ENCODE results near the gene EOGT. TPM values are rescaled to one million over a fixed set of nuclear protein-coding genes. Genes with fewer than 3 reads are reported as not detected.
A peak's percentile ranks its signal among the peaks of the same experiment; 100 is the strongest.

Gene EOGT
- polyA plus RNA-seq (ENCODE audit: insufficient read length in 4 of 4), result 10 to 100 TPM in 3 of 4 donors, 1 to 10 TPM in 1; 9.3 to 18.0 (median 11.9) TPM

GRCh38 chr3:69013253-69014021 lies at the start of gene EOGT:
Gene EOGT, minus strand, starts transcription at chr3:69013684. Its CDS starts 3,838 bp downstream, at chr3:69009846.
- DNase-seq (ENCODE audit: low read depth in 4 of 4, low spot score in 2 of 4), result peak; percentile 55 to 78 (median 68)

DNA sequence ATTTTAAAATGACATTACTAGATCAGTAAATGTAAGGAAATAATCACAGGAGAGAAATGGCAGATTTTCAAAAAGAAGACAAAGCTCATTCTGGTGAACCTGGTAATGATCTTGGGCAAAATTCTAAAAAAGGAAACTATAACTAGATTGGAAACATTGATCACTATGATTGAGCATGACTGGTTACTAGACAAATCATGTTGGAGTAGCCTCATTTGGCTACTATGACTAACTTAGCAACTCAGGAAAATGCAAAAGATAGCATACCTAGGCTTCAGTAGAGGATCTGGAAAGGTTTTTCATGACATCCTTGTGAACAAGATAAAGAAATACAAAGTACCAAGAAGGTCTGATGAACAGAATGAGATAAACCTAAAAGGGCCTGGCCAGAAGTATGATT lies 46.2 kb upstream of the EOGT start:
- DNase-seq (ENCODE audit: low read depth in 4 of 4, low spot score in 2 of 4), result no peak

DNA sequence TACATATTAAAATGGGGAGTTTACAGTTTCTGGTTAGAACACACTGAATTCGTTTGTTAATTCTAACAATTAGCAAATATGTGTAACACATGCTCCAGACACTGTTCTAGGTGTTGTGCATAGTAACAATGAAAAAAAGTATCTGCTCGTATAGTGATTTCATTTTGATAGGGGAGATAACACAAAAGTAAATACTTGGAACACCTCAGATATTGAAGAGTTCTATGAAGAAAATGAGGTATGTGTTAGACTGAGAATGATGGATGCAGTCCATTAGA lies 45.4 kb upstream of the EOGT start:
- DNase-seq (ENCODE audit: low read depth in 4 of 4, low spot score in 2 of 4), result no peak

DNA sequence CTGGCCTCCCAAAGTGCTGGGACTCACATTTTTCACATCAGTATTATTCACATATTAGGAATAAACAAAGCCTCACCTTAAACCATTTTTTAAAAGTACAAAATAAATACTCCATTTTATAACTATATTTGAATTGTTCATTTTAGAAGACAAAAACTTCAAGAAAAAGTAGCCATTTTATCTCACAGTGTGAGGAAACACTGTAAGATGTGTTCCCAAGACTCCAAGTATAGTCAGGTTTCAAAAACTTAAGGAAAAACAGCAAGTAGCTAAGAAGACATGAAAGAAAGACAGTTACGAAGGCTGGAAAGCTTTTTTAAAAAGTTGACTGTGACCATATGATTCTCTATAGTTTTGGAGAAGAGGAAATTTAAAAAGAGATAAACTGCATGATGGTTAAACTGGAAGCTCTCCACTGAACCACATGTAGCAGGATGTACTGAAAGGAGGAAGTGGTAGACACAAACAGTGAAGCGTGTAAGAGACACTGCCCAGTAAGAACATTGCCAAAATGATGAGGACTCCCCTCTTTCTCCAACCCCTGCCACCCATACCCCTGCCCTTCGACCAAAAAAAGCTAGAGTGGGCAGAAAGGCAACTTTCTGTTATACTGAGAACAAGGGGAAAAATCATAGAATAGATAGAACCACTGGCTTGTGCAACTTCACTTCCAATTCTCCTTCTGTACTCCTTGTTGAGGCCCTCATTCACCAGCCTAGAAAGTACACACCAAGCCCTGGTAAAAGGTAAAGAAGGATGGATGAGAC lies 44.9 kb upstream of the EOGT start:
- no peak for DNase-seq (ENCODE audit: low read depth in 4 of 4, low spot score in 2 of 4)

DNA sequence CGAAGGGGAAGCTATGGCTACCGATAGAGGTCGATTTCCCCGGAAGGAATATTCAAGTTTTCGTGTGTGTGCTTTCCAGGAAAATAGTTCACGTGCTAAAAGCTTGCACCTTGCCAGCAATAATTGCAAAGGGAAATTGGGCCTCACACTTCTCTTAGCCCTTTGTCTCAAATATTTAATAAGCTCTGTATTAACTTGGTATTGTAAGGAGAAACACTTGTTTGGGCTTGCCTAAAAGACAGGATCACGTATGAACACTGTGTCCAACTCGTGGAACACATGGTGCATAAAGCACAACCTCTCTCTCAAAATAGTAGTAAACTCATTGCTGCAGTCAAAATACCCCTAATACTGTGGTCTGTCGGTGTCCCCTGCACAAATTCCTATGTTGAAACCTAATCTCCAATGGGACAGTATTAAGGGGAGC lies 39.0 kb upstream of the EOGT start:
- DNase-seq (ENCODE audit: low read depth in 4 of 4, low spot score in 2 of 4), result no peak

DNA sequence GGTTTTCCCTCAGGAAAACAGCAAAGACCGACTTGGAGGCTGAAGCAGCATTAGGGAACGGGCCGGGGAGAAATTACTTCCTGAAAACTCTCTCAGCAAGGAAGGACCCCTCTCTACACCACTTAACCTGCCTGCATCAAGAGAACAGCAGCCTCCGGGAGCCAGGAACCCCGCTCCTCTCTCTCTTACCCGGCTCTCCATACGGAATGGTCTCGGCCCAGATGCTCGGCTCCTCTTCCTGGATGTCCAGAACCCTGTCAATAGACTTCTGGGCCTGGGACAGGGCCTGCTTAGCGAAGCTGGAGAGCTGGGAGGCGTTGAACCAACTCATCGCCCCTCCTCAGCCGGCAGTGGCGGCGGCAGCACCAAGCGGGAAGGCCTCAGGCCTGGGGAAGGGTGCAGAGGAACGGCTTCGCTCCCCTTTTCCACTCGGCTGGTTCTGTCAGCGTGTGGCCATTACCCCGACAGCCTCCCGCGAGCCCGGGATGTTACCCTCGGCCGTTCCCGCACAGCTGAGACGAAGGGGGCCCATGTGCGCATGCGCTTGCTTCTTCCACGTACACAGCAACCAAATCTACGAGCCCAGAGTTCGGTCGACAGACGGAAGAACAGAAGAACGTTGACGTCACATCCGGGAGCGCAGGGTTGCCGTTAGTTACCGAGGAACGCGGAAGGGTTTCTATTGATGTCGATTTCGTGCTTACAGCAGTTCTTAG lies 38.4 kb upstream of the EOGT start, which contains the start of gene TMF1:
TMF1 (minus strand) TSS at position 578 of the 716 bp plus-strand sequence; CDS start at position 331, 247 bp downstream.
- peak; percentile 95 to 98 (median 97) for DNase-seq (ENCODE audit: low read depth in 4 of 4, low spot score in 2 of 4)

DNA sequence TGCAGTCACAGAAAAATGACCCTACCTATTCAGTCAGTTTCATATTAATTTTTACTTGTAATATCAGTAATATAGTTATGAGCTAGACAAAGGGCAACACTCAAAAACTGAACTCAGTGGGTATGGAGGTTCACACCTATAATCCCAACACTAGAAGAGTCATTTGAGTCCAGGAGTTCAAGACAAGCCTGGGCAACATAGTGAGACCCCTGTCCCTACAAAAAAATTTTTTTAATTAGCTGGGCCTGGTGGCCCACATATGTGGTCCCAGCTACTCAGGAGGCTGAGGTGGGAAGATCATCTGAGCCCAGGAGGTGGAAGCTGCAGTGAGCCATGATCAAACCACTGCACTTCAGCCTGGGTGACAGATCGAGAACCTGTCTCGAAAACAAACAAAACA lies 35.5 kb upstream of the EOGT start:
- DNase-seq (ENCODE audit: low read depth in 4 of 4, low spot score in 2 of 4), result no peak

GRCh38 chr3:69044608-69045007 lies 31.1 kb upstream of the EOGT start:
- no peak for DNase-seq (ENCODE audit: low read depth in 4 of 4, low spot score in 2 of 4)

DNA sequence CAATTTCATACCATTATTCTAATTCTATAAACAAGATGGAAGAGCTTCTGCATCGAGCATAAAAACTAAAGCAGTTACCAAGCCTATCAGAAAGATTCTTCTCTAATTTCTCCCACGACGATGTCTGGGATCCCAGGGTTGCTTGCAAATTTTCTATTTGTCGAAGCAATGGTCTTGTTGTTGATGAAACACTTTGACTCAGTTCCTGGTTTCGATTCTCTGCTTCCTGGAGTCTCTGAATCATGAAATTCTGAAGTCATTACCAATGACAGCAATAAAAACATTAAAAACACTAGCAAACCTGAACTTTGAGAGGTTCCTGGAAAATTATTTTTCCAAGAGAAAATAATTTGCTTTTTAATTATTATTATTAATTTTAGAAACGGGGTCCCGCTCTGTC lies 20.0 kb upstream of the EOGT start:
- DNase-seq (ENCODE audit: low read depth in 4 of 4, low spot score in 2 of 4), result no peak

DNA sequence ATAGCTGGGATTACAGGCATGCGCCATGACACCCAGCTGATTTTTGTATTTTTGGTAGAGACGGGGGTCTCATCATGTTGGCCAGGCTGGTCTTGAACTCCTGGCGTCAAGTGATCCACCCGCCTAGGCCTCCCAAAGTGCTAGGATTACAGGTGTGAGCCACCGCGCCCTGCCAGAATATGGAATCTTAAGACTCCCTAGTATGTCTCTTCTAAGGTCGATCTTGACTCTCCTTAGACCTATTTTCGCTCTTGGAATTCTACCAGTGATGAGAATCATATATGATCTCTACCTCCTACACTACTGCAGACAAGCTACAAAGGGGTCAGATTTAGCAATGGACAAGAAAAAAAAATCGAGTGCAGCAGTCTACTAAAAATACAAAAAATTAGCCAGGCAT lies 19.3 kb upstream of the EOGT start:
- no peak for DNase-seq (ENCODE audit: low read depth in 4 of 4, low spot score in 2 of 4)

- DNase-seq (ENCODE audit: low read depth in 4 of 4, low spot score in 2 of 4), result no peak
Observed at GRCh38 chr3:69032142-69032541, 18.7 kb upstream of the EOGT start.

DNA sequence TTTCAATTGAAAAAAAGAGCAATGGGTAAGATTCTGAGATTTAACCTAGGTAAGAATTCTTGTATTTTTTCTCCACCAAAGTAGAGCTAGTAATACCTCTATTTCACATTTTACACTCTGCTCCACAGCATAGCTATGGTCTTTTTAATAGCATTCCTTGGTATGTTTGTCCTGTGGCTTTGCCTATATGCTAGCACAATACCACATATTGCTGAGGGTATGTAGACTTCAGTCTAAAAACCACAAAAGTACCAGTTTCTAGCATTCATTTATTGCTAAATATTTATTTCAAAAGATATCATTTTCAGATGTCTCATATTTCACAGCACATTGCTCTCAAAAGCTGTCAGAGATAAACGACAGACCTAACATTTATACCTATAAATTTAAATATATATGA lies 18.2 kb upstream of the EOGT start:
- DNase-seq (ENCODE audit: low read depth in 4 of 4, low spot score in 2 of 4), result no peak

DNA sequence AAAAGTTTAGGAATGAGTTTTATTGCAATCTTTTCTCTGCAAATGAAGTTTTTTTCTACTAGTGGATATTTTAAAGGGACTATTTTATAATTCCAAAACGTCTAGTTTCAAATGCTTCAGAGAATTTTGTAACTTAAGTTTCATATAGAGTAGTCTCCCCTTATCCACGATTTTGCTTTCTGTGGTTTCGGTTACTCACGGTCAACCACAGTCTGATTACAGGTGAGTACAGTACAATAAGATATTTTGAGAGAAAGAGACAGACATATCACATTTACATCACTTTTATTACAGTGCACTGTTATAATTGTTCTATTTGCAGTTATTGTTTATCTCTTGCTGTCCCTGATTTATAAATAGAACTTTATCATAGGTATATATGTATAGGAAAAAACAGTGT lies 7.4 kb upstream of the EOGT start:
- no peak for DNase-seq (ENCODE audit: low read depth in 4 of 4, low spot score in 2 of 4)

DNA sequence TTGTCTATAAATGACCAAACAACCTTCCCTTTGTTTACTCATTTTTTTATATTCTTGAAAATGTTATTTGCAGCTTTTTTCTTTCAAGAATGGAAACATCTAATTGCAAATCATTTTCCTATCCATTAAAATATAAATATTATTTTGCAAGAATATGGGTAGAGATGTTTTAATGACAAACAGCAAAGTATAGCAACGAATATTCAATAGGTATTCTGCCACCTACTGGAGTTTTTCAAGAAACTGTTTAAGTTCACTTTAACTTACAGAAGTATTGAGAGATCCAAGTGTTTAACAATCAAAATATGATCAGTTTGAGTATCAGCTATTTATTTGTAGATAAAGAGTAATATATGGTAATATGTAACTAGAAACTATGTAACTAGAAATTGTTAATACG lies 6.9 kb upstream of the EOGT start:
- DNase-seq (ENCODE audit: low read depth in 4 of 4, low spot score in 2 of 4), result no peak

GRCh38 chr3:69016901-69017300 lies 3.4 kb upstream of the EOGT start:
- DNase-seq (ENCODE audit: low read depth in 4 of 4, low spot score in 2 of 4), result no peak

GRCh38 chr3:69016102-69016501 lies 2.6 kb upstream of the EOGT start:
- DNase-seq (ENCODE audit: low read depth in 4 of 4, low spot score in 2 of 4), result no peak

GRCh38 chr3:69014022-69014580 lies 617 bp upstream of the EOGT start:
- DNase-seq (ENCODE audit: low read depth in 4 of 4, low spot score in 2 of 4), result no peak

- peak in 3 of 4 donors; percentile 26 to 37 (median 37) for DNase-seq (ENCODE audit: low read depth in 4 of 4, low spot score in 2 of 4)
Observed at GRCh38 chr3:69012800-69013252, 658 bp downstream of the EOGT start.

DNA sequence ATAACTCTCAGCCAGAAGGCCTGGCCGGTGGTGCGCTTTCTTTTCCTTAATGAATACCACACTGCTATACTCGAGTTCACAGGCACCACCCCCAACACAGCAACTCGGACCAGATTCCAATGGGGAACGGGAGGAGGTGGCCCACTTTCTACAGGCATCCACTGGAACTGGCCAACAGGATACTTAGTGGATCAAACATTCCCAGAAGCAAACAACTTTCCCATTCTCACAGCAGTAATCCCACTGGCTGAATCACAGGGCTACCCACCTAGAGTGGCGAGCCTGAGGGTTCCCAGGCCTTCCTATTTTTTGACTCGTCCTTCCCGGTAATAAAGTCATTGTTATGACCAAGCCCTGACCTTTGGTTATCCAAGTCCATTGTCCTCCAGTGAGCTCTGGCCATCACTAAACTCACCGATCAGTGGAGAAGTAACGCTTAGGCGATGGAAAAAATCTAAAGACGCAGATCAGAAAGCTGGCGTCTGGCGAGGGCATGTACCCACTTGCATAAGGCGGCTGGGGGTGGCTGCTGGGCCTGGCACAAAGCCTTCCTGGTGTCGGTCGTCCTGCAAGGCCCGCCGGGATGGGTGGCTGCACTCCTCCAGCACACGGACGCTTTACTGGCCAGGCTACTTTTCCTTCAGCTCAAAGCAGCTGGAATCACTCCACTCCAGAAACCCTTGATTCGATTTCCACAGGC lies 1.2 kb downstream of the EOGT start:
- DNase-seq (ENCODE audit: low read depth in 4 of 4, low spot score in 2 of 4), result peak in 1 of 4 donors; percentile 6

- no peak for DNase-seq (ENCODE audit: low read depth in 4 of 4, low spot score in 2 of 4)
Observed at GRCh38 chr3:69011096-69011730, 2.3 kb downstream of the EOGT start.
